Bronchial epithelial cell (primary cell): ENCODE results near the gene KHDRBS2. TPM values are rescaled to one million over a fixed set of nuclear protein-coding genes. Genes with fewer than 3 reads are reported as not detected.

Source experiments
- DNase-seq: peaks from one replicate; pipeline ENCODE4 v3.0.0-alpha.2; 2010; ENCODE audit warnings: low read depth
- FAIRE-seq: peaks from 2 replicates; lab custom pipeline; 2011; peaks lifted over from hg19 to GRCh38; lab: Jason Lieb, UNC
- H3K27me3 ChIP-seq: 2 replicates; pipeline ENCODE4 v1.5.1; 2011; ENCODE audit warnings: low read length; ENCODE audit not compliant: control insufficient read depth, insufficient read depth
- H3K36me3 ChIP-seq: 2 replicates; pipeline ENCODE4 v1.5.1; 2011; ENCODE audit warnings: low read length; ENCODE audit not compliant: control insufficient read depth, insufficient read depth
- H3K4me3 ChIP-seq: 2 replicates; pipeline ENCODE4 v1.5.1; 2011; ENCODE audit warnings: mild to moderate bottlenecking, low read depth, low read length, control low read depth
- total RNA-seq: library from RNA; depleted of rRNA; stranded (reverse); fragments of >200 nt; gene quantifications from 2 replicates; pipeline ENCODE4 v1.2.1, GENCODE V29; 2014
- TF ChIP-seq, protein P1 (sequence below): IDR thresholded peaks from 2 replicates; pipeline ENCODE4 v1.5.1; 2011; ENCODE audit warnings: mild to moderate bottlenecking, moderate library complexity, low read length, control low read depth, inconsistent platforms; ENCODE audit not compliant: insufficient read depth, severe bottlenecking

The KHDRBS2 gene
- total RNA-seq, 1 donor from 2014 or later = not detected

DNA sequence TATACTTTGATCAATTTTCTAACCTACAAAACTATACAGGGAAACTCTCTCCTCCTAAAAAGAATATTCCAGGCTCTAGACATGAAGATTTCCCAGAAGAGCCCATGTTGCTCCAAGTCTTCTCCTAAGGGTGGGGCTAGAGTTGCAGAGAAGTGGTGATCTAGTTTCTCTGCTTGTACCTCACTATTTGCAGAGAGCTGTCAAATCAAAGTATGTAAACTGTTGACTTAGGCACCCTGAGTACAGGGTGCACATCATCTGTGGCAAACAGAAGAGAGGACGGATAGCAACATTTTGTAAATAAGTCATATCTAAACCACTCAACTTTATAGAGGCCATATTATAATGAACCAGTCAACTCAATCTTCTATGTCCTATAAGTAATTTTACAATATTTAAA, 250.1 kb downstream of the KHDRBS2 start:
- TF ChIP-seq, protein P1, sequence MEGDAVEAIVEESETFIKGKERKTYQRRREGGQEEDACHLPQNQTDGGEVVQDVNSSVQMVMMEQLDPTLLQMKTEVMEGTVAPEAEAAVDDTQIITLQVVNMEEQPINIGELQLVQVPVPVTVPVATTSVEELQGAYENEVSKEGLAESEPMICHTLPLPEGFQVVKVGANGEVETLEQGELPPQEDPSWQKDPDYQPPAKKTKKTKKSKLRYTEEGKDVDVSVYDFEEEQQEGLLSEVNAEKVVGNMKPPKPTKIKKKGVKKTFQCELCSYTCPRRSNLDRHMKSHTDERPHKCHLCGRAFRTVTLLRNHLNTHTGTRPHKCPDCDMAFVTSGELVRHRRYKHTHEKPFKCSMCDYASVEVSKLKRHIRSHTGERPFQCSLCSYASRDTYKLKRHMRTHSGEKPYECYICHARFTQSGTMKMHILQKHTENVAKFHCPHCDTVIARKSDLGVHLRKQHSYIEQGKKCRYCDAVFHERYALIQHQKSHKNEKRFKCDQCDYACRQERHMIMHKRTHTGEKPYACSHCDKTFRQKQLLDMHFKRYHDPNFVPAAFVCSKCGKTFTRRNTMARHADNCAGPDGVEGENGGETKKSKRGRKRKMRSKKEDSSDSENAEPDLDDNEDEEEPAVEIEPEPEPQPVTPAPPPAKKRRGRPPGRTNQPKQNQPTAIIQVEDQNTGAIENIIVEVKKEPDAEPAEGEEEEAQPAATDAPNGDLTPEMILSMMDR = no peak
- FAIRE-seq (no peak), DNase-seq (no peak)
- H3K27me3 ChIP-seq = no peaks in the 10 kb centered on the region
- H3K4me3 ChIP-seq = no peak overlapping the region
- H3K36me3 ChIP-seq = no peaks in the 10 kb centered on the region

DNA sequence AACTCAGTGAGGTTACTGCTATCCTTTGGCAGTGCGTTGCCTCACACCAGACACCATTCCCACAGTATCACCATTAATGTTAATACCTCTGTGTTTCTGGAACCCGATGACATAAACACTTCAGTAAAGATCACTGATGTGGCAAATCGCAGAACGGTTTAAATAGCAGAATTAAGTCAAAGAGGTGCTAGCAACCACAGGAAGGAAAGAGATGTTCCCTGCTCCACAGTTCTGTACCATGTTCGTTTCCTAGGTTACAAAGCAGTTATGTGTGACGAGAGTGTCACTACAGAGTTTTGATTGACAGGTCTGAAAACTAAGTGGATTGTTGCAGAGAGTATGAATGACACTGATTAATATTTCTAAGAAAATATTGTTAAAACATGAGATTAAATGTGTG, 272.3 kb downstream of the KHDRBS2 start:
- FAIRE-seq (no peak), DNase-seq (no peak)
- H3K4me3 ChIP-seq = no peak overlapping the region
- TF ChIP-seq, protein P1 = no peak
- no peaks in the 10 kb centered on the region for H3K36me3 ChIP-seq
- H3K27me3 ChIP-seq = no peaks in the 10 kb centered on the region

DNA sequence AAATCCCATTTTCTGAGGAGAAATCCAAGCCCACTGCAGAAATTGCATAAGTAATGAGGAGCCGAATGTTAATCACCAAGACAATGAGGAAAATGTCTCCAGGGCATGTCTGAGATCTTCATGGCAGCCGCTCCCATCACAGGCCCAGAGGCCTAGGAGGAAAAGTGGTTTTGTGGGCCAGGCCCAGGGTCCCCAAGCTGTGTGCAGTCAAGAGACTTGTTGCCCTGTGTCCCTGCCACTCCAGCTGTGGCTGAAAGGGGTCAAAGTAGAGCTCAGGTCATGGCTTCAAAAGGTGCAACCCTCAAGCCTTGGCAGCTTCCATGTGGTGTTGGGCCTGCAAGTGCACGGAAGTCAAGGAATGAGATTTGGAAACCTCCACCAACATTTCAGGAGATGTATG, 276.6 kb downstream of the KHDRBS2 start:
- Histone ChIP-seq H3K27me3 (no peaks in the 10 kb centered on the region), H3K36me3 (no peaks in the 10 kb centered on the region), H3K4me3 (no peak overlapping the region)
- FAIRE-seq (no peak), DNase-seq (no peak)
- TF ChIP-seq, protein P1 = no peak

DNA sequence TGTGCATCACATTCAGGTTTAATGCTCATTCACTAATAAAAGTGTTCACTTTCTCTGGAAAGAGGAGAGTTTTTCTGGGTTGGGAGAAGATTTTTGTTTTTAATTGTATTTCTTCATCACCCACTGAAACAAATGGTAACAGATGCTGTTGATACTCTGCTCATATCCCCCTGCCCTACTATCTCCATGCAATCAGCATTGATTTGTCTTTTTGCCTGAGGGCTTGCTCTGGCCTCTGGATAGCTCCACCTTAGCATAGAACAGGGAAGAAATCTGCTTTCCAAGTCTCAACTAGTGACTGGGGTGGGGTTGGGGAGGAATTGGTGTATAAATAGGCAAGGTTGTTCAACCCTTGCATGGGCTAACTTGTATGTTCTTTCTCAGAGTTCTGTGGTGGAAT, 296.4 kb downstream of the KHDRBS2 start:
- no peak overlapping the region for H3K4me3 ChIP-seq
- H3K27me3 ChIP-seq = no peaks in the 10 kb centered on the region
- DNase-seq (no peak), FAIRE-seq (no peak)
- TF ChIP-seq, protein P1 = no peak
- no peaks in the 10 kb centered on the region for H3K36me3 ChIP-seq

DNA sequence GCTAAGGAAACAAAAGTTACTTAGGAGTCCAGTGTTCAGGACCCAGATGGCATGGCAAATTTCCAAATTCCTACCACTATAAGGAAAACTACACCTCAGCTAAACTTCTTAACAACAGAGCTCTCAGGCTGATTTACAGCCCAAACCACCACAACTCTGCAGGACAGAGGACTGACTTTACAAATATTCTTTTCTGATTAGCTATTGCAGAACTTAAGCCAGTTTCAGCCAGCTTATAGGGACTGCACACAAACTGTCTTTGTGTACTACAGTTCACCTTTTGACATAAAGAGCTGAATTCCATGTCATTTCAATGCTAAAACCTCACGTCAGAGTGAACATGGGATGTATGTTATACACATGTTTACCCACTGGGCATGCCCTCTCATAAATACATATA, 305.4 kb downstream of the KHDRBS2 start:
- TF ChIP-seq, protein P1 = no peak
- no peak for FAIRE-seq

DNA sequence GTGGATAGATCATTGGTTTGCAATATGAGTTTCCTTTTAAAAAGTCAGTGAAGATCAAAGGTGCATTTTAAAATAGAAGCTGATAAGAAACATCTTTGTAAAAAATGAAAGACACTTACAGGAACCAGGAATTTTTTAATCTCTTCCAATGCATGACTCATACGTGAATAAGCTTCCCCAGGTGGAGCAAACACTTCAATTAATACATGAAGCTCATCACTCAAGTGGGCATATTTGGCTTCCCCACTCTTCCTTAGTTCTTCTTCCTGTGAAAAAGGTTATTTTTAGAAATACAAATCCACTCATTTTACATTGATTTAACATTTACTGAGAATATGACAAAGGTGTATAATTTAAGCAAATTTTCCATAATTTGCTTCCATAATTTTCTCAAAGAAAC, 308.1 kb downstream of the KHDRBS2 start:
- TF ChIP-seq, protein P1 = no peak
- Histone ChIP-seq H3K27me3 (no peaks in the 10 kb centered on the region), H3K36me3 (no peaks in the 10 kb centered on the region), H3K4me3 (no peak overlapping the region)
- FAIRE-seq = no peak
- peak; percentile 27 for DNase-seq

More for the DNA sequence above, 305.4 kb downstream of the KHDRBS2 start:
- H3K36me3 ChIP-seq = no peaks in the 10 kb centered on the region
- no peaks in the 10 kb centered on the region for H3K27me3 ChIP-seq
- no peak for DNase-seq
- H3K4me3 ChIP-seq = no peak overlapping the region
